Lower leg skin (tissue), 3 donors: ENCODE data around the gene SLC45A2.

Experiments
- CTCF ChIP-seq, 3 donors: fragments of 450-650 bp; IDR thresholded peaks; one replicate each; pipeline ENCODE4 v1.5.1; 2016; ENCODE audit warnings: antibody characterized with exemption in 3 of 3, mild to moderate bottlenecking in 3 of 3, moderate library complexity in 2 of 3
- POLR2A ChIP-seq, 2 donors: fragments of 450-650 bp; IDR thresholded peaks; one replicate each; pipeline ENCODE4 v1.6.1; 2016 to 2017; ENCODE audit warnings: antibody characterized with exemption in 2 of 2, mild to moderate bottlenecking in 1 of 2, moderate library complexity in 1 of 2

- TF ChIP-seq CTCF (IDR thresholded peaks at IDR 0.05) = no peak
- no peak for TF ChIP-seq POLR2A (IDR thresholded peaks at IDR 0.05)
These were observed 46.6 kb downstream of the SLC45A2 start for GRCh38 chr5:33937707-33938506.
